HCT116 (cell line): ENCODE results near the gene PODNL1. TPM values are rescaled to one million over a fixed set of nuclear protein-coding genes. Genes with fewer than 3 reads are reported as not detected.

ENCODE experiments used
- ATAC-seq: fragments of 200-7000 bp; cut with Tn5 transposase; 2 replicates; pipeline ENCODE4 v1.9.1; 2020; ENCODE audit warnings: mild to moderate bottlenecking, moderate library complexity
- BruUV-seq: library from RNA; stranded (reverse); fragments of 400-500 nt; replicated peaks from 2 replicates; lab custom pipeline; 2021; lab: Mats Ljungman, UMichigan
- CTCF ChIA-PET: fragments of 300-600 bp; sonication (Branson Sonifier 250); formaldehyde crosslinking; loops from one replicate; lab custom pipeline; 2021; ENCODE audit warnings: antibody characterized with exemption; lab: Charles Lee
- POLR2A ChIA-PET: fragments of 300-600, 350-600 bp; sonication (Branson Sonifier 250); formaldehyde crosslinking; loops from one replicate; lab custom pipeline; 2021; ENCODE audit warnings: antibody characterized with exemption; lab: Charles Lee
- RAD21 ChIA-PET, 2 experiments: fragments of 300-600 bp; sonication (Branson Sonifier 250); formaldehyde crosslinking; loops; one replicate each; lab custom pipeline; 2023; ENCODE audit warnings: low total read pairs in 2 of 2; ENCODE audit not compliant: uncharacterized antibody in 2 of 2, unreplicated experiment in 2 of 2, low non-redundant PET in 1 of 2; lab: Charles Lee
- DNase-seq: peaks from one replicate; pipeline ENCODE4 v3.0.0-alpha.2; 2010; ENCODE audit warnings: low read depth, low spot score
- H2AFZ ChIP-seq: fragments of 200-600 bp; shearing (Covaris generic), sonication (generic); 2 replicates; pipeline ENCODE4 v1.6.1; 2017; ENCODE audit warnings: low read depth, mixed run types, mixed read lengths, antibody characterized with exemption, low read length; ENCODE audit not compliant: poor library complexity, severe bottlenecking
- H3K27ac ChIP-seq: 2 replicates; pipeline ENCODE4 v1.5.1; 2012; ENCODE audit warnings: low read depth, low read length
- H3K27me3 ChIP-seq: fragments of 200-600 bp; sonication (generic); 2 replicates; pipeline ENCODE4 v1.6.1; 2016; ENCODE audit warnings: mixed run types, low read length, mixed read lengths; ENCODE audit not compliant: insufficient read depth
- H3K36me3 ChIP-seq, 2 experiments: fragments of 200-500 bp in 1 of 2; fragments of 200-600 bp in 1 of 2; sonication (Bioruptor generic) in 1 of 2; sonication (generic) in 1 of 2; 2 replicates each; pipeline versions ENCODE4 v1.5.1 to v1.6.1; 2014 to 2016; ENCODE audit warnings: low read length in 2 of 2, inconsistent platforms in 1 of 2, mixed read lengths in 1 of 2, mixed run types in 1 of 2; ENCODE audit not compliant: insufficient read depth in 2 of 2, control insufficient read depth in 1 of 2
- H3K4me1 ChIP-seq, 2 experiments: fragments of 200-600 bp in 1 of 2; sonication (generic) in 1 of 2; 2 replicates each; pipeline versions ENCODE4 v1.5.1 to v1.6.1; 2012 to 2017; ENCODE audit warnings: low read length in 2 of 2, inconsistent platforms in 1 of 2, mild to moderate bottlenecking in 1 of 2, mixed read lengths in 1 of 2, mixed run types in 1 of 2, moderate library complexity in 1 of 2; ENCODE audit not compliant: insufficient read depth in 2 of 2, control insufficient read depth in 1 of 2
- H3K4me2 ChIP-seq: fragments of 200-600 bp; sonication (generic); 2 replicates; pipeline ENCODE4 v1.6.1; 2017; ENCODE audit warnings: mixed run types, low read length, mixed read lengths
- H3K4me3 ChIP-seq, 2 experiments: fragments of 200-600 bp in 1 of 2; sonication (generic) in 1 of 2; replicated peaks in 1 of 2; 2 replicates each; pipeline ENCODE4 v1.5.1; 2011 to 2016; ENCODE audit warnings: low read length in 2 of 2, control low read depth in 1 of 2, low read depth in 1 of 2, mild to moderate bottlenecking in 1 of 2, mixed read lengths in 1 of 2, mixed run types in 1 of 2
- H3K79me2 ChIP-seq: fragments of 200-600 bp; sonication (generic); 2 replicates; pipeline ENCODE4 v1.6.1; 2017; ENCODE audit warnings: mild to moderate bottlenecking, mixed run types, low read length, moderate library complexity, mixed read lengths; ENCODE audit not compliant: insufficient read depth
- H3K9ac ChIP-seq: fragments of 200-600 bp; sonication (generic); 2 replicates; pipeline ENCODE4 v1.6.1; 2016; ENCODE audit warnings: low read length, mixed read lengths
- H3K9me2 ChIP-seq: fragments of 200-600 bp; sonication (generic), shearing (Covaris generic); 2 replicates; pipeline ENCODE4 v1.6.1; 2017; ENCODE audit warnings: mixed run types, mild to moderate bottlenecking, moderate library complexity; ENCODE audit not compliant: insufficient read depth
- H3K9me3 ChIP-seq, 2 experiments: fragments of 200-500 bp in 1 of 2; fragments of 200-600 bp in 1 of 2; sonication (Bioruptor generic) in 1 of 2; sonication (generic) in 1 of 2; 2 replicates each; pipeline ENCODE4 v1.6.1; 2014 to 2017; ENCODE audit warnings: low read length in 2 of 2, mixed read lengths in 2 of 2, inconsistent platforms in 1 of 2, low read depth in 1 of 2, mild to moderate bottlenecking in 1 of 2, mixed run types in 1 of 2, moderate library complexity in 1 of 2; ENCODE audit not compliant: control insufficient read depth in 1 of 2, insufficient read depth in 1 of 2
- H4K20me1 ChIP-seq: fragments of 200-600 bp; sonication (generic), shearing (Covaris generic); 2 replicates; pipeline ENCODE4 v1.6.1; 2017; ENCODE audit warnings: mixed run types, mild to moderate bottlenecking, moderate library complexity; ENCODE audit not compliant: insufficient read depth
- CBX3 ChIP-seq: IDR thresholded peaks from 2 replicates; pipeline ENCODE4 v1.6.1; 2012; ENCODE audit warnings: low read depth
- CEBPB ChIP-seq: IDR thresholded peaks from 2 replicates; pipeline ENCODE4 v1.6.1; 2012; ENCODE audit warnings: low read depth
- EGR1 ChIP-seq: IDR thresholded peaks from 2 replicates; pipeline ENCODE4 v1.6.1; 2012; ENCODE audit warnings: low read depth
- ELF1 ChIP-seq: IDR thresholded peaks from 2 replicates; pipeline ENCODE4 v1.6.1; 2012; ENCODE audit warnings: low read depth, borderline replicate concordance
- EZH2 ChIP-seq: fragments of 200-600 bp; sonication (generic); IDR thresholded peaks from 2 replicates; pipeline ENCODE4 v1.6.1; 2017; ENCODE audit warnings: antibody characterized with exemption, mixed run types
- EZH2phosphoT487 ChIP-seq: fragments of 200-600 bp; IDR thresholded peaks from 2 replicates; pipeline ENCODE4 v1.6.1; 2018; ENCODE audit warnings: antibody characterized with exemption, borderline replicate concordance
- JUND ChIP-seq: IDR thresholded peaks from 2 replicates; pipeline ENCODE4 v1.6.1; 2012
- POLR2A ChIP-seq: IDR thresholded peaks from 2 replicates; pipeline ENCODE4 v1.7.0; 2011; ENCODE audit warnings: borderline replicate concordance; ENCODE audit not compliant: insufficient read depth, insufficient read length; ENCODE audit errors: extremely low read depth
- POLR2AphosphoS5 ChIP-seq: IDR thresholded peaks from 2 replicates; pipeline ENCODE4 v1.6.1; 2011; ENCODE audit warnings: mild to moderate bottlenecking, low read depth, low read length, moderate library complexity
- RAD21 ChIP-seq: IDR thresholded peaks from 2 replicates; pipeline ENCODE4 v1.6.1; 2012; ENCODE audit warnings: low read depth, mild to moderate bottlenecking
- SIN3A ChIP-seq: IDR thresholded peaks from 2 replicates; pipeline ENCODE4 v1.6.1; 2012; ENCODE audit warnings: low read depth
- SP1 ChIP-seq: IDR thresholded peaks from 2 replicates; pipeline ENCODE4 v1.6.1; 2012; ENCODE audit warnings: low read depth
- SRF ChIP-seq: IDR thresholded peaks from 2 replicates; pipeline ENCODE4 v1.6.1; 2012; ENCODE audit warnings: low read depth
- YY1 ChIP-seq: IDR thresholded peaks from 2 replicates; pipeline ENCODE4 v1.6.1; 2011; ENCODE audit warnings: low read length, low read depth, moderate library complexity, mild to moderate bottlenecking; ENCODE audit not compliant: insufficient replicate concordance; ENCODE audit errors: extremely low read depth
- ZFX ChIP-seq: fragments of 450-650 bp; IDR thresholded peaks from 2 replicates; pipeline ENCODE4 v1.6.1; 2017
- ZNF274 ChIP-seq: fragments of 200-500 bp; sonication (Bioruptor generic); IDR thresholded peaks from 2 replicates; pipeline ENCODE4 v1.6.1; 2014; ENCODE audit warnings: mild to moderate bottlenecking, low read depth, low read length, inconsistent platforms
- intact Hi-C: fragments of 100-400 bp; cut with micrococcal nuclease; formaldehyde crosslinking; loops from 2 replicates; pipeline ENCODE4 v1.10.0; 2022
- total RNA-seq: library from RNA; stranded (reverse); gene quantifications from one replicate; pipeline ENCODE4 v1.2.1, GENCODE V29; 2021; ENCODE audit not compliant: unreplicated experiment
- TF ChIP-seq, protein P1 (sequence below): IDR thresholded peaks from 2 replicates; pipeline ENCODE4 v1.6.1; 2011; ENCODE audit warnings: mild to moderate bottlenecking, low read length, moderate library complexity; ENCODE audit not compliant: insufficient replicate concordance; ENCODE audit errors: extremely low read depth
- TF ChIP-seq, protein P2 (sequence below): IDR thresholded peaks from 2 replicates; pipeline ENCODE4 v1.6.1; 2012
- TF ChIP-seq, protein P3 (sequence below), 3 experiments: fragments of 200-600 bp in 1 of 3; sonication (generic) in 1 of 3; IDR thresholded peaks in 2 of 3; conservative IDR thresholded peaks in 1 of 3; 2 replicates each; pipeline ENCODE4 v1.5.1; 2012 to 2017; ENCODE audit warnings: low read depth in 2 of 3, low read length in 2 of 3, antibody characterized with exemption in 1 of 3, borderline replicate concordance in 1 of 3, control low read depth in 1 of 3, mild to moderate bottlenecking in 1 of 3, mixed read lengths in 1 of 3, mixed run types in 1 of 3, moderate library complexity in 1 of 3; ENCODE audit not compliant: insufficient read depth in 1 of 3

The PODNL1 gene
- total RNA-seq, 1 experiment from 2014 or later: 0.71 TPM

DNA sequence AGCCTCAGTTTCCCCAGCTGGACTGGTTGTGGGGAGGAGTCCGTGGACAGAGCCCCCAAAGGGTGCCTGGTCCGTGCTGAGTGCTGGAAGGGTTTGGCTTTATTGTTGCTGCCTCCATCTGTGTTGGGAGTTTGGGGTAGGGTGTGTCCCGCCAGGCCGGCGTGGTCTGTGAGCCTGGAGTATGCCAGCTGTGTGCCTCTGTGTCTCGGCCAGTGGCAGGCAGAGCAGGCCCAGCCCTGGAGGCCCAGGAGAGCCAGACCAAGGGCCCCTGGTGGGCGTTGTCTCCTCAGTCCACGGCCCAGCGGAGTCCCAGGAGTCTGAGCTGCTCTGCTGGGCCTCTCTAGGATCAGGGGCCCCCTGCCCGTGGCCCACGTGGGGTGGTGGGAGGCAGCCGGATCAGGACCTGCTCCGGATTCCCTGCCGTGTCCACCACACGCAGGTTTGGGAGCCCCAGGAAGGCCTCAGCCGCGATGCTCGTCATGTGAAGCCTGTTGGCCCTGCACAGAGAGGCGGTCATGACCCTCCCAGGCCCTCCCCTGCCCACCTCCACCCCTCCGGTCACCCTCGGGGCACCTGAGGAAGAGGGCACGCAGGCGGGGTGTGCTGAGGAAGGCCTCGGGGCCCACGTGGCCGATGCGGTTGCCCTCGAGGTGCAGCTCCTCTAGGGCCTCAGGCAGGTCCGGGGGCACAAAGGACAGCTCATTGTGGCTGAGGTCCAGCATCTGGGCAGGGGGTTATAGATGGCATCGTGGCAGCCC is 6.6 kb downstream of the PODNL1 start:
- ChIA-PET RAD21 (no interaction called here), CTCF (no interaction called here)
- no peak overlapping the region for H3K27ac ChIP-seq
- no peaks in the 10 kb centered on the region for H3K27me3 ChIP-seq
- H3K36me3 ChIP-seq: peaks cover 3 to 6% of the 10 kb centered on the region in 2 experiments; a peak in 1 of 4 replicates
- no peak for ATAC-seq
- H4K20me1 ChIP-seq: no peaks in the 10 kb centered on the region
- intact Hi-C loops: no loop called here
- H3K9ac ChIP-seq: no peak overlapping the region
- H3K79me2 ChIP-seq: no peaks in the 10 kb centered on the region
- no peaks in the 10 kb centered on the region for H3K4me1 ChIP-seq
- TF ChIP-seq ZFX (no peak), ELF1 (no peak), SP1 (no peak), JUND (no peak), YY1 (no peak), POLR2A (no peak), POLR2AphosphoS5 (no peak), RAD21 (no peak), CBX3 (no peak), SRF (no peak), EZH2 (no peak), EZH2phosphoT487 (no peak), EGR1 (no peak), SIN3A (no peak), ZNF274 (no peak), CEBPB (no peak)
- TF ChIP-seq, protein P1, sequence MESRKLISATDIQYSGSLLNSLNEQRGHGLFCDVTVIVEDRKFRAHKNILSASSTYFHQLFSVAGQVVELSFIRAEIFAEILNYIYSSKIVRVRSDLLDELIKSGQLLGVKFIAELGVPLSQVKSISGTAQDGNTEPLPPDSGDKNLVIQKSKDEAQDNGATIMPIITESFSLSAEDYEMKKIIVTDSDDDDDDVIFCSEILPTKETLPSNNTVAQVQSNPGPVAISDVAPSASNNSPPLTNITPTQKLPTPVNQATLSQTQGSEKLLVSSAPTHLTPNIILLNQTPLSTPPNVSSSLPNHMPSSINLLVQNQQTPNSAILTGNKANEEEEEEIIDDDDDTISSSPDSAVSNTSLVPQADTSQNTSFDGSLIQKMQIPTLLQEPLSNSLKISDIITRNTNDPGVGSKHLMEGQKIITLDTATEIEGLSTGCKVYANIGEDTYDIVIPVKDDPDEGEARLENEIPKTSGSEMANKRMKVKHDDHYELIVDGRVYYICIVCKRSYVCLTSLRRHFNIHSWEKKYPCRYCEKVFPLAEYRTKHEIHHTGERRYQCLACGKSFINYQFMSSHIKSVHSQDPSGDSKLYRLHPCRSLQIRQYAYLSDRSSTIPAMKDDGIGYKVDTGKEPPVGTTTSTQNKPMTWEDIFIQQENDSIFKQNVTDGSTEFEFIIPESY: no peak
- TF ChIP-seq, protein P2, sequence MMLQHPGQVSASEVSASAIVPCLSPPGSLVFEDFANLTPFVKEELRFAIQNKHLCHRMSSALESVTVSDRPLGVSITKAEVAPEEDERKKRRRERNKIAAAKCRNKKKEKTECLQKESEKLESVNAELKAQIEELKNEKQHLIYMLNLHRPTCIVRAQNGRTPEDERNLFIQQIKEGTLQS: no peak
- TF ChIP-seq, protein P3, sequence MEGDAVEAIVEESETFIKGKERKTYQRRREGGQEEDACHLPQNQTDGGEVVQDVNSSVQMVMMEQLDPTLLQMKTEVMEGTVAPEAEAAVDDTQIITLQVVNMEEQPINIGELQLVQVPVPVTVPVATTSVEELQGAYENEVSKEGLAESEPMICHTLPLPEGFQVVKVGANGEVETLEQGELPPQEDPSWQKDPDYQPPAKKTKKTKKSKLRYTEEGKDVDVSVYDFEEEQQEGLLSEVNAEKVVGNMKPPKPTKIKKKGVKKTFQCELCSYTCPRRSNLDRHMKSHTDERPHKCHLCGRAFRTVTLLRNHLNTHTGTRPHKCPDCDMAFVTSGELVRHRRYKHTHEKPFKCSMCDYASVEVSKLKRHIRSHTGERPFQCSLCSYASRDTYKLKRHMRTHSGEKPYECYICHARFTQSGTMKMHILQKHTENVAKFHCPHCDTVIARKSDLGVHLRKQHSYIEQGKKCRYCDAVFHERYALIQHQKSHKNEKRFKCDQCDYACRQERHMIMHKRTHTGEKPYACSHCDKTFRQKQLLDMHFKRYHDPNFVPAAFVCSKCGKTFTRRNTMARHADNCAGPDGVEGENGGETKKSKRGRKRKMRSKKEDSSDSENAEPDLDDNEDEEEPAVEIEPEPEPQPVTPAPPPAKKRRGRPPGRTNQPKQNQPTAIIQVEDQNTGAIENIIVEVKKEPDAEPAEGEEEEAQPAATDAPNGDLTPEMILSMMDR (IDR thresholded peaks at IDR 0.05 in 2 of 3, conservative IDR thresholded peaks at IDR 0.05 in 1 of 3; ENCODE audit: borderline replicate concordance in 1 of 3, insufficient read depth in 1 of 3, low read depth in 2 of 3, low read length in 2 of 3): no peak
- TF ChIP-seq, all 23 proteins: peak for 0
- DNase-seq: no peak
- no peak overlapping the region for H3K4me2 ChIP-seq
- no peak overlapping the region for H3K4me3 ChIP-seq
- no TSS peak for BruUV-seq
- H3K9me2 ChIP-seq: no peaks in the 10 kb centered on the region
- POLR2A ChIA-PET: no interaction called here
- H2AFZ ChIP-seq: no peak overlapping the region
- H3K9me3 ChIP-seq: no peaks in the 10 kb centered on the region
